ENCODE results near the gene PSME1.
A peak's percentile ranks its signal among the peaks of the same experiment; 100 is the strongest.

PSME1 gene

GRCh38 chr14:24114532-24115421 is 21.2 kb upstream of the PSME1 start, which contains the start of the genes DCAF11 and NRL:
Gene DCAF11 (plus strand): TSS chr14:24114777. CDS start chr14:24115595, 818 bp downstream.
Gene NRL (minus strand): TSS chr14:24114949. CDS start chr14:24082848, 32,101 bp downstream.
- no peak for TF ChIP-seq ZNF274 (IDR thresholded peaks at IDR 0.05; ENCODE audit: low read depth, low read length)

DNA sequence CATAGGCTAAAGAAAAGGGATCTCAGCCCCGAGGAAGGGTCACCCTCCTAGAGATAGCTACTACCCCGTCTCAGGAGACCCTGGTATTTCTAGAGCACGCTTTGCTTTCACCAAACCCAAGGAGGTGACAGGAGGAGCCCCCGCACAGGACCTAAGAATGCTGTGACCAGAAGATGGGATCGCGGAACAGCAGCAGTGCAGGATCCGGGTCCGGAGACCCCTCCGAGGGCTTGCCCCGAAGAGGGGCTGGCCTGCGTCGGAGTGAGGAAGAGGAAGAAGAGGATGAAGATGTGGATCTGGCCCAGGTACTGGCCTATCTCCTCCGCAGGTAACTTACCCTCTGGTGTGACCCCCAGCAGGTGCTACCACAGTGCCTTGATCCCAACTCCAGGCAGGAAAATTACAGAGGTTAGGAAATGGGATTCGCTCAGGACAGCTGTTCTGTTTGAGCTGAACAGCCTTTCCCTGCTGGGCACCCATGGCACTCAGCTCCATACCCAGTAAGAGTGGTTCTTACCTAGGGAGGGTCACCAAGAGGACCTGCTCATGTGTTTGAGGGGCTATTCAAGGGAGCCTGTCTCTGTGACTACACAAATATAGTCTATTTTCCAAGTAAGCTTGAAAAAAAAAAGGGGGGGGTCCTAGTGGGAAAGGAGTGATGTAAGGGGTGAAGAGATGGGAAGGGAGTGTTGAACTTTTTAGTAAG is 20.4 kb upstream of the PSME1 start:
- TF ChIP-seq ZNF274 (IDR thresholded peaks at IDR 0.05; ENCODE audit: low read depth, low read length) = no peak
- peak overlapping the region; percentile 83 for H3K4me3 ChIP-seq (ENCODE audit: low read length)

More at GRCh38 chr14:24114532-24115421, 21.2 kb upstream of the PSME1 start, which contains the start of the genes DCAF11 and NRL:
- peak within 1 kb of the TSS; percentile 83 for H3K4me3 ChIP-seq (ENCODE audit: low read length)

- TF ChIP-seq ZNF274 (IDR thresholded peaks at IDR 0.05; ENCODE audit: low read depth, low read length) = no peak
- peak overlapping the region; percentile 83 for H3K4me3 ChIP-seq (ENCODE audit: low read length)
These were observed 19.7 kb upstream of the PSME1 start for GRCh38 chr14:24116128-24116814.

GRCh38 chr14:24117179-24117578 is 18.8 kb upstream of the PSME1 start:
- no peak for TF ChIP-seq ZNF274 (IDR thresholded peaks at IDR 0.05; ENCODE audit: low read depth, low read length)
- no peak overlapping the region for H3K4me3 ChIP-seq (ENCODE audit: low read length)

GRCh38 chr14:24119691-24120090 is 16.3 kb upstream of the PSME1 start:
- TF ChIP-seq ZNF274 (IDR thresholded peaks at IDR 0.05; ENCODE audit: low read depth, low read length) = no peak

GRCh38 chr14:24121210-24121609 is 14.8 kb upstream of the PSME1 start:
- no peak for TF ChIP-seq ZNF274 (IDR thresholded peaks at IDR 0.05; ENCODE audit: low read depth, low read length)
- H3K4me3 ChIP-seq (ENCODE audit: low read length) = no peak overlapping the region

More at GRCh38 chr14:24119691-24120090, 16.3 kb upstream of the PSME1 start:
- no peak overlapping the region for H3K4me3 ChIP-seq (ENCODE audit: low read length)

DNA sequence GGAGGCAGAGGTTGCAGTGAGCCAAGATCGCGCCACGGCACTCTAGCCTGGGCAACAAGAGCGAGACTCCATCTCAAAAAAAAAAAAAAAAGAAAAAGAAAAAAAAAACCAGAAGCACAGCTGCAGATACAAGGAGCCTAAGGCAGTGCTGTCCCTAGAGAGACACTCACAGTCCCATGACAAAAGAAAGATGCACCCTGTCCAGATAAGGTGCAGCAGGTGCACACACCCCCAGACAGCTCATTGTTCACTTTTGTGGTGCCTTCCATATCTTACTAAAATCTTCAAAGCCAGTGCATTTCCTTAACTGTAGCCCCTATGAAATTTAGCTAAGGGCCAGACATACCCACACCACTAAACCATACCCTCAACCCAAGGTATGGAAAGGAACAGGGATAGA is 13.6 kb upstream of the PSME1 start:
- no peak overlapping the region for H3K4me3 ChIP-seq (ENCODE audit: low read length)
- no peak for TF ChIP-seq ZNF274 (IDR thresholded peaks at IDR 0.05; ENCODE audit: low read depth, low read length)

- TF ChIP-seq ZNF274 (IDR thresholded peaks at IDR 0.05; ENCODE audit: low read depth, low read length) = no peak
- no peak overlapping the region for H3K4me3 ChIP-seq (ENCODE audit: low read length)
These were observed 13.1 kb upstream of the PSME1 start for GRCh38 chr14:24122898-24123297.

GRCh38 chr14:24123424-24124417 is 12.3 kb upstream of the PSME1 start:
- TF ChIP-seq ZNF274 (IDR thresholded peaks at IDR 0.05; ENCODE audit: low read depth, low read length) = no peak
- no peak overlapping the region for H3K4me3 ChIP-seq (ENCODE audit: low read length)

DNA sequence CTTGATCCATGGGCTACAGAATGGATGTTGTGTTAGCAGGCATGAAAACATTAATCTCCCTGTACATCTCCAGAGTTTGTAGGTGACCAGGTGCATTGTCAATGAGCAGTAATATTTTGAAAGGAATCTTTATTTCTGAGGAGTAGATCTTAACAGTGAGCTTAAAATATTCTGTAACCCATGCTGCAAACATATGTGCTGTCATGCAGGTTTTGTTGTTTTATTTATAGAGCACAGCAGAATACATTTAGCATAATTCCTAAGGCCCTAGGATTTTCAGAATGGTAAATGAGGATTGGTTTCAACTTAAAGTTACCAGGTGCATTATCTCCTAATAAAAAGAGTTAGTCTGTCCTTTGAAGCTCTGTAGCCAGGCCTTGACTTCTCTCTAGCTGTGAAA is 9.1 kb upstream of the PSME1 start:
- no peak overlapping the region for H3K4me3 ChIP-seq (ENCODE audit: low read length)
- no peak for TF ChIP-seq ZNF274 (IDR thresholded peaks at IDR 0.05; ENCODE audit: low read depth, low read length)

- no peak overlapping the region for H3K4me3 ChIP-seq (ENCODE audit: low read length)
- TF ChIP-seq ZNF274 (IDR thresholded peaks at IDR 0.05; ENCODE audit: low read depth, low read length) = no peak
These were observed 8.3 kb upstream of the PSME1 start for GRCh38 chr14:24127673-24128072.

DNA sequence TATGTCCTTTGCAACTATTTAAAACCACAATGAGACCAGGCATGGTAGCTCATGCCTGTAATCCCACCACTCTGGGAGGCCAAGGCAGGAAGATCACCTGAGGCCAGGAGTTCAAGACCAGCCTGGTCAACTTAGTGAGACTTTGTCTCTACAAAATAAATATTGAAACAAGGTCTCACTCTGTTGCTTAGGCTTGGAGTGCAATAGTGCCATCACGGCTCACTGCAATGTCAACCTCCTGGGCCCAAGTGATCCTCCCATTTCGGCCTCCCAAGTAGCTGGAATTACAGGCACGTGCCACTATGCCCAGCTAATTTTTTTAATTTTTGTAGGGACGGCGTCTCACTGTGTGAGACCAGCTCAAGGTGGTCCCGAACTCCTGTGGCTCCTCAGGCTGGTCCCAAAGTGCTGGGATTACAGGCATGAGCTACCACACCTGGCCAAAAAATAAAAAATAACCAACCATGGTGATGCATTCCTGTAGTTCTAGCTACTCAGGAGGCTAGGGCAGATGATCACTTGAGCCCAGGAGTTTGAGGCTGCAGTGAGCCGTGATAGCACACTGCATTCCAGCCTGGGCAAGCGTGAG is 6.5 kb upstream of the PSME1 start:
- no peak overlapping the region for H3K4me3 ChIP-seq (ENCODE audit: low read length)
- no peak for TF ChIP-seq ZNF274 (IDR thresholded peaks at IDR 0.05; ENCODE audit: low read depth, low read length)

DNA sequence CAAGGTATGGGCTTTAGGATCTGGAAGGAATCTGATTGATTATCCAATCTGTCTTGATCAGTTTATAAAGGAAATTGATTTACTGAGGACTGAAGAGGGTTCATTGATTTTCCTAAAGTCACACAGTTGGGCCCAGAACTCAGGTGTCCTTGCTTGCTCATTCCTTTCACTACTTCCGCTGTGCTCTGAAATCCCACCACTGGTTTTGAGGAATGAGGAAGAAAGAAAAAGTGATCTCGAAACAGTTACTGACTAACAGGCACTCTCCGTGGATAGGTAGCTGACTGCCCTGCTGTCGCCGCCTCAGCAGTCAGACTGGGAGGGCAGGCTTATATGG is 5.6 kb upstream of the PSME1 start, which contains the start of gene FITM1:
Gene FITM1 (plus strand): TSS at position 280 of the 337 bp plus-strand sequence. CDS start 905 bp downstream, outside the sequence.
- TF ChIP-seq ZNF274 (IDR thresholded peaks at IDR 0.05; ENCODE audit: low read depth, low read length) = no peak
- H3K4me3 ChIP-seq (ENCODE audit: low read length) = no peak within 1 kb of the TSS
